IMR-90 (cell line): Measurements from ENCODE around the gene FASTKD1. TPM values are rescaled to one million over a fixed set of nuclear protein-coding genes. Genes with fewer than 3 reads are reported as not detected.

Source experiments
- ATAC-seq: fragments of 200-7000 bp; cut with Tn5 transposase; 2 replicates; pipeline ENCODE4 v1.9.1; 2020; ENCODE audit warnings: low read depth, mild to moderate bottlenecking, moderate library complexity
- BruUV-seq: library from RNA; stranded (reverse); fragments of 400-500 nt; replicated peaks from 2 replicates; lab custom pipeline; 2021; lab: Mats Ljungman, UMichigan
- CTCF ChIA-PET: fragments of 300-600 bp; formaldehyde crosslinking; extraction: SDS; loops from one replicate; lab custom pipeline; 2021; ENCODE audit warnings: antibody characterized with exemption; lab: Yijun Ruan, JAX
- POLR2A ChIA-PET: fragments of 300-600 bp; sonication (Branson Sonifier 250); formaldehyde crosslinking; loops from one replicate; lab custom pipeline; 2022; ENCODE audit warnings: antibody characterized with exemption; ENCODE audit not compliant: unreplicated experiment; lab: Charles Lee
- DNase-seq: peaks from one replicate; pipeline ENCODE4 v3.0.0; 2013
- H2AFZ ChIP-seq: replicated peaks from 2 replicates; pipeline ENCODE3; 2013; ENCODE audit warnings: low read length, mild to moderate bottlenecking; ENCODE audit not compliant: poor library complexity
- H2AK5ac ChIP-seq: 2 replicates; pipeline ENCODE4 v1.6.1; 2013; ENCODE audit warnings: low read depth, low read length, inconsistent platforms
- H2AK9ac ChIP-seq: replicated peaks from 2 replicates; pipeline ENCODE3; 2013; ENCODE audit warnings: mild to moderate bottlenecking, low read depth, low read length, moderate library complexity; ENCODE audit not compliant: poor library complexity
- H2BK120ac ChIP-seq: 2 replicates; pipeline ENCODE4 v1.6.1; 2013; ENCODE audit warnings: low read depth, low read length, inconsistent platforms
- H2BK15ac ChIP-seq: 3 replicates; pipeline ENCODE4 v1.6.1; 2013; ENCODE audit warnings: low read depth, low read length, inconsistent platforms
- H2BK20ac ChIP-seq: 2 replicates; pipeline ENCODE4 v1.6.1; 2013; ENCODE audit warnings: low read depth, mild to moderate bottlenecking, inconsistent platforms, low read length, moderate library complexity
- H2BK5ac ChIP-seq: 2 replicates; pipeline ENCODE4 v1.6.1; 2013; ENCODE audit warnings: mild to moderate bottlenecking, low read depth, low read length, inconsistent platforms; ENCODE audit not compliant: poor library complexity, severe bottlenecking
- H3K14ac ChIP-seq: replicated peaks from 2 replicates; pipeline ENCODE4 v1.6.1; 2013; ENCODE audit warnings: low read depth, low read length, inconsistent platforms
- H3K18ac ChIP-seq: 2 replicates; pipeline ENCODE4 v1.6.1; 2013; ENCODE audit warnings: low read depth, low read length, control low read depth
- H3K23ac ChIP-seq: 2 replicates; pipeline ENCODE4 v1.6.1; 2013; ENCODE audit warnings: low read depth, low read length, inconsistent platforms
- H3K27ac ChIP-seq: 2 replicates; pipeline ENCODE4 v1.5.1; 2013; ENCODE audit warnings: mild to moderate bottlenecking, control low read depth, low read length; ENCODE audit not compliant: insufficient read depth
- H3K27me3 ChIP-seq: 2 replicates; pipeline ENCODE4 v1.6.1; 2013; ENCODE audit warnings: low read length; ENCODE audit not compliant: control insufficient read depth, insufficient read depth
- H3K36me3 ChIP-seq: 2 replicates; pipeline ENCODE4 v1.6.1; 2013; ENCODE audit warnings: low read length, mixed read lengths; ENCODE audit not compliant: control insufficient read depth, insufficient read depth
- H3K4ac ChIP-seq: 2 replicates; pipeline ENCODE4 v1.6.1; 2013; ENCODE audit warnings: low read depth, low read length, inconsistent platforms
- H3K4me1 ChIP-seq: 2 replicates; pipeline ENCODE4 v1.6.1; 2013; ENCODE audit warnings: low read length, mixed read lengths; ENCODE audit not compliant: control insufficient read depth, insufficient read depth
- H3K4me2 ChIP-seq: 2 replicates; pipeline ENCODE4 v1.6.1; 2013; ENCODE audit warnings: low read depth, mild to moderate bottlenecking, control low read depth, low read length, moderate library complexity
- H3K4me3 ChIP-seq: 2 replicates; pipeline ENCODE4 v1.5.1; 2013; ENCODE audit warnings: low read depth, mild to moderate bottlenecking, control low read depth, low read length, moderate library complexity; ENCODE audit not compliant: insufficient read depth
- H3K56ac ChIP-seq: 2 replicates; pipeline ENCODE4 v1.6.1; 2013; ENCODE audit warnings: low read length, inconsistent platforms; ENCODE audit not compliant: insufficient read depth; ENCODE audit errors: extremely low read depth
- H3K79me1 ChIP-seq, 2 experiments: 2 replicates each; pipeline ENCODE4 v1.6.1; 2013; ENCODE audit warnings: low read length in 2 of 2, inconsistent platforms in 1 of 2, low read depth in 1 of 2
- H3K9ac ChIP-seq: 2 replicates; pipeline ENCODE4 v1.6.1; 2013; ENCODE audit warnings: low read depth, low read length, control low read depth
- H3K9me1 ChIP-seq: 2 replicates; pipeline ENCODE4 v1.6.1; 2013; ENCODE audit warnings: low read length, inconsistent platforms; ENCODE audit not compliant: insufficient read depth
- H3K9me3 ChIP-seq: 2 replicates; pipeline ENCODE4 v1.6.1; 2013; ENCODE audit warnings: low read length; ENCODE audit not compliant: control insufficient read depth, insufficient read depth
- H4K20me1 ChIP-seq: 2 replicates; pipeline ENCODE4 v1.6.1; 2013; ENCODE audit warnings: low read length, inconsistent platforms; ENCODE audit not compliant: insufficient read depth
- H4K5ac ChIP-seq: 2 replicates; pipeline ENCODE4 v1.6.1; 2013; ENCODE audit warnings: mild to moderate bottlenecking, low read depth, low read length, control low read depth
- H4K8ac ChIP-seq, 2 experiments: 2 replicates each; pipeline ENCODE4 v1.6.1; 2013; ENCODE audit warnings: low read depth in 2 of 2, low read length in 2 of 2, control low read depth in 1 of 2, inconsistent platforms in 1 of 2
- H4K91ac ChIP-seq: 2 replicates; pipeline ENCODE4 v1.6.1; 2013; ENCODE audit warnings: low read depth, low read length, inconsistent platforms; ENCODE audit not compliant: insufficient read depth
- MXI1 ChIP-seq: IDR thresholded peaks from 2 replicates; pipeline ENCODE4 v1.6.1; 2012; ENCODE audit warnings: low read depth, mild to moderate bottlenecking, low read length, moderate library complexity, borderline replicate concordance
- NFE2L2 ChIP-seq: fragments of 150-350 bp; IDR thresholded peaks from 2 replicates; pipeline ENCODE4 v1.6.1; 2016; ENCODE audit warnings: low read depth, mild to moderate bottlenecking, low read length
- WGBS, 2 experiments: methylation state at CpG; one replicate each; pipeline versions ENCODE4 v1.1.5 to v1.1.7; 2013; ENCODE audit warnings: missing lambda C conversion rate in 2 of 2; ENCODE audit not compliant: insufficient read length in 1 of 2; ENCODE audit errors: extremely low coverage in 2 of 2; 5-methylcytosine and 5-hydroxymethylcytosine counted together
- dilution Hi-C: fragments of 300-500 bp; cut with HindIII; formaldehyde crosslinking; loops from one replicate; pipeline ENCODE4 v1.14.3; 2018; ENCODE audit warnings: low sequenced_read_pairs; ENCODE audit not compliant: unreplicated experiment
- in situ Hi-C: fragments of 300-500 bp; cut with MboI; formaldehyde crosslinking; loops from 3 replicates; pipeline ENCODE4 v1.14.3; 2019; ENCODE audit warnings: low sequenced_read_pairs, inconsistent platforms, mixed read lengths
- intact Hi-C: fragments of 100-400 bp; cut with micrococcal nuclease; formaldehyde crosslinking; loops from 2 replicates; pipeline ENCODE4 v1.10.0; 2022
- polyA plus RNA-seq, 3 experiments: library from polyadenylated mRNA; depleted of rRNA; stranded (reverse); fragments of >200 nt; gene quantifications; 2 replicates each; pipeline ENCODE4 v1.2.3, GENCODE V29; 2012; ENCODE audit warnings: low replicate concordance in 1 of 3
- total RNA-seq: library from RNA; depleted of rRNA; stranded (reverse); fragments of >200 nt; gene quantifications from 2 replicates; pipeline ENCODE4 v1.2.3, GENCODE V29; 2012
- TF ChIP-seq, protein P1 (sequence below): fragments of 150-350 bp; IDR thresholded peaks from 2 replicates; pipeline ENCODE4 v1.6.1; 2017; ENCODE audit warnings: mild to moderate bottlenecking, antibody characterized with exemption, low read length, low read depth

FASTKD1 gene
- total and polyA plus RNA-seq, 2 of the 4 experiments (the other 2 are of a cell fraction), result 11.4 to 11.5 TPM

DNA sequence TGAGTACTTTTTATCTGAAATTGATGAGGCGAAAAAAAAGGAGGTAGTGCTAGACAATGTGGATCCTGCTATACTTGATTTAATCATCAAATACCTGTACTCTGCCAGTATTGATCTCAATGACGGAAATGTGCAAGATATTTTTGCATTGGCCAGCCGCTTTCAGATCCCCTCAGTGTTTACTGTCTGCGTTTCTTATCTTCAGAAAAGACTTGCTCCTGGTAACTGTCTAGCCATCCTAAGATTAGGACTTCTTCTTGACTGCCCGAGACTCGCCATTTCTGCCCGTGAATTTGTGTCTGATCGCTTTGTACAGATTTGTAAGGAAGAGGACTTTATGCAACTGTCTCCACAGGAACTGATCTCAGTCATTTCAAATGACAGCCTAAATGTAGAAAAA, 63.7 kb downstream of the FASTKD1 start:
- no peaks in the 10 kb centered on the region for H3K27me3 ChIP-seq

More for the DNA sequence above, 63.7 kb downstream of the FASTKD1 start:
- no TSS peak for BruUV-seq
- in situ Hi-C loops, result no loop called here
- Histone ChIP-seq H3K9ac (no peak overlapping the region), H3K9me1 (peaks cover 5% of the 10 kb centered on the region; the same call in 1 of the 2 replicates), H3K27ac (no peak overlapping the region), H3K4me1 (peaks cover 2% of the 10 kb centered on the region; the same call in 1 of the 2 replicates), H2BK5ac (no peak overlapping the region), H3K79me1 (no peaks in the 10 kb centered on the region), H2BK15ac (no peak overlapping the region), H3K4ac (no peak overlapping the region), H4K91ac (no peak overlapping the region), H2AK9ac (no peak overlapping the region), H3K56ac (no peak overlapping the region), H3K14ac (no peak overlapping the region), H3K4me3 (no peak overlapping the region), H2BK120ac (no peak overlapping the region), H3K36me3 (no peaks in the 10 kb centered on the region), H2BK20ac (peak overlapping the region; percentile 9; the same call in 1 of the 2 replicates), H3K18ac (no peak overlapping the region), H2AK5ac (no peak overlapping the region), H4K5ac (no peak overlapping the region), H3K4me2 (no peak overlapping the region), H2AFZ (no peak overlapping the region), H4K20me1 (no peaks in the 10 kb centered on the region), H4K8ac (no peak overlapping the region), H3K9me3 (0 out of 2 replicates have a peak, but pooled peaks cover 3% of the 10 kb centered on the region), H3K23ac (no peak overlapping the region)
- CTCF ChIA-PET, result no interaction called here
- TF ChIP-seq, protein P1, sequence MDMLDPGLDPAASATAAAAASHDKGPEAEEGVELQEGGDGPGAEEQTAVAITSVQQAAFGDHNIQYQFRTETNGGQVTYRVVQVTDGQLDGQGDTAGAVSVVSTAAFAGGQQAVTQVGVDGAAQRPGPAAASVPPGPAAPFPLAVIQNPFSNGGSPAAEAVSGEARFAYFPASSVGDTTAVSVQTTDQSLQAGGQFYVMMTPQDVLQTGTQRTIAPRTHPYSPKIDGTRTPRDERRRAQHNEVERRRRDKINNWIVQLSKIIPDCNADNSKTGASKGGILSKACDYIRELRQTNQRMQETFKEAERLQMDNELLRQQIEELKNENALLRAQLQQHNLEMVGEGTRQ, result no peak
- no peak for TF ChIP-seq NFE2L2
- TF ChIP-seq MXI1, result no peak
- 82% methylated on average over 2 of the region's 8 CpGs; no CpG with 5 or more reads in 1 of the 2 experiments for WGBS, 2 experiments
- POLR2A ChIA-PET, result no interaction called here
- dilution Hi-C loops, result no loop called here
- no peak for DNase-seq
- intact Hi-C loops, result no loop called here
- ATAC-seq, result no peak
